ENCODE data around the gene PCSK5. TPM values are rescaled to one million over a fixed set of nuclear protein-coding genes. Genes with fewer than 3 reads are reported as not detected.
A peak's percentile ranks its signal among the peaks of the same experiment; 100 is the strongest.
"Not testable (repeated sequence)": the region's sequence is repeated elsewhere in the genome, so short reads cannot be mapped to it uniquely, and the experiment has no call there.

The PCSK5 gene
- total RNA-seq, 1 donor from 2014 or later: 3.4 TPM

GRCh38 chr9:75880618-75881017 is 9.9 kb upstream of the PCSK5 start:
- no peak for ATAC-seq (ENCODE audit: poor library complexity)
- DNase-seq: no peak
- intact Hi-C loops (cut with DNase I): no loop called here

- ATAC-seq (ENCODE audit: poor library complexity): no peak
- intact Hi-C loops (cut with DNase I): no loop called here
Measured at GRCh38 chr9:75881761-75882160, 8.7 kb upstream of the PCSK5 start.

GRCh38 chr9:75885652-75886051 is 4.8 kb upstream of the PCSK5 start:
- intact Hi-C loops (cut with DNase I): no loop called here
- DNase-seq (no peak), ATAC-seq (ENCODE audit: poor library complexity) (no peak)

More at GRCh38 chr9:75881761-75882160, 8.7 kb upstream of the PCSK5 start:
- no peak for DNase-seq

GRCh38 chr9:75889577-75889976 is 896 bp upstream of the PCSK5 start:
- ATAC-seq (ENCODE audit: poor library complexity): peak; percentile 1
- intact Hi-C loops (cut with DNase I): no loop called here
- DNase-seq: peak; percentile 45

GRCh38 chr9:75889977-75890471 is 449 bp upstream of the PCSK5 start:
- intact Hi-C loops (cut with DNase I): loop anchor here (10.0 kb wide), 1 partner anchor 415 kb away; no protein-coding TSS in a partner anchor
- ATAC-seq (ENCODE audit: poor library complexity) (peak; percentile 58), DNase-seq (peak; percentile 45)

- DNase-seq (peak; percentile 55), ATAC-seq (ENCODE audit: poor library complexity) (peak; percentile 11)
- intact Hi-C loops (cut with DNase I): loop anchor here (10.0 kb wide), 1 partner anchor 413 kb away; no protein-coding TSS in a partner anchor
Measured at GRCh38 chr9:75891277-75891741, 836 bp downstream of the PCSK5 start.

- intact Hi-C loops (cut with DNase I): loop anchor here (10.0 kb wide), 1 partner anchor 413 kb away; no protein-coding TSS in a partner anchor
- DNase-seq: peak; percentile 44
- no peak for ATAC-seq (ENCODE audit: poor library complexity)
Measured at GRCh38 chr9:75891771-75892215, 1.3 kb downstream of the PCSK5 start.

GRCh38 chr9:75892216-75892911 is 1.9 kb downstream of the PCSK5 start:
- peak; percentile 61 for DNase-seq
- intact Hi-C loops (cut with DNase I): loop anchor here (10.0 kb wide), 1 partner anchor 412 kb away; no protein-coding TSS in a partner anchor
- no peak for ATAC-seq (ENCODE audit: poor library complexity)

- DNase-seq (no peak), ATAC-seq (ENCODE audit: poor library complexity) (no peak)
- intact Hi-C loops (cut with DNase I): loop anchor here (10.0 kb wide), 1 partner anchor 412 kb away; no protein-coding TSS in a partner anchor
Measured at GRCh38 chr9:75893106-75893505, 2.6 kb downstream of the PCSK5 start.

GRCh38 chr9:75894566-75894965 is 4.1 kb downstream of the PCSK5 start:
- intact Hi-C loops (cut with DNase I): loop anchor here (10.0 kb wide), 1 partner anchor 410 kb away; no protein-coding TSS in a partner anchor
- no peak for ATAC-seq (ENCODE audit: poor library complexity)
- no peak for DNase-seq

- no peak for ATAC-seq (ENCODE audit: poor library complexity)
- no peak for DNase-seq
- intact Hi-C loops (cut with DNase I): loop anchor here (10.0 kb wide), 1 partner anchor 410 kb away; no protein-coding TSS in a partner anchor
Measured at GRCh38 chr9:75895112-75895511, 4.6 kb downstream of the PCSK5 start.

GRCh38 chr9:75896193-75896592 is 5.7 kb downstream of the PCSK5 start:
- intact Hi-C loops (cut with DNase I): loop anchor here (10.0 kb wide), 1 partner anchor 409 kb away; no protein-coding TSS in a partner anchor
- ATAC-seq (ENCODE audit: poor library complexity) (peak; percentile 50), DNase-seq (no peak)

GRCh38 chr9:75900893-75901524 is 10.5 kb downstream of the PCSK5 start:
- DNase-seq; ATAC-seq (ENCODE audit: poor library complexity); intact Hi-C loops (cut with DNase I): not testable (repeated sequence)

GRCh38 chr9:75903785-75904360 is 13.4 kb downstream of the PCSK5 start:
- DNase-seq: no peak
- no peak for ATAC-seq (ENCODE audit: poor library complexity)
- intact Hi-C loops (cut with DNase I): no loop called here

- no peak for DNase-seq
- no peak for ATAC-seq (ENCODE audit: poor library complexity)
- intact Hi-C loops (cut with DNase I): no loop called here
Measured at GRCh38 chr9:75904364-75904763, 13.9 kb downstream of the PCSK5 start.

GRCh38 chr9:75906531-75906930 is 16.1 kb downstream of the PCSK5 start:
- DNase-seq: no peak

GRCh38 chr9:75907329-75907728 is 16.9 kb downstream of the PCSK5 start:
- ATAC-seq (ENCODE audit: poor library complexity) (peak; percentile 41), DNase-seq (no peak)
- intact Hi-C loops (cut with DNase I): no loop called here

More at GRCh38 chr9:75906531-75906930, 16.1 kb downstream of the PCSK5 start:
- no peak for ATAC-seq (ENCODE audit: poor library complexity)
- intact Hi-C loops (cut with DNase I): no loop called here

GRCh38 chr9:75907923-75908322 is 17.4 kb downstream of the PCSK5 start:
- no peak for ATAC-seq (ENCODE audit: poor library complexity)
- intact Hi-C loops (cut with DNase I): no loop called here
- DNase-seq: no peak

GRCh38 chr9:75909776-75910175 is 19.3 kb downstream of the PCSK5 start:
- DNase-seq: no peak
- intact Hi-C loops (cut with DNase I): no loop called here
- ATAC-seq (ENCODE audit: poor library complexity): no peak

Measured in Right ventricle myocardium superior (tissue), 1 donor.